H1 (cell line): ENCODE data around the gene ARHGAP22. TPM values are rescaled to one million over a fixed set of nuclear protein-coding genes. Genes with fewer than 3 reads are reported as not detected.

Experiments used
- CBX5 ChIP-seq: fragments of 300-800, 300-1000 bp; sonication (generic); IDR thresholded peaks from 2 replicates; pipeline ENCODE4 v1.7.1; 2016; ENCODE audit warnings: antibody characterized with exemption, low read length, low read depth
- E2F6 ChIP-seq: IDR thresholded peaks from 2 replicates; pipeline ENCODE4 v1.6.1; 2012; ENCODE audit warnings: inconsistent platforms
- HDAC6 ChIP-seq: IDR thresholded peaks from one replicate; pipeline ENCODE4 v1.7.1; 2012; ENCODE audit warnings: low read depth, mild to moderate bottlenecking, inconsistent platforms, low read length, moderate library complexity
- KDM4A ChIP-seq: IDR thresholded peaks from one replicate; pipeline ENCODE4 v1.7.1; 2012; ENCODE audit warnings: low read depth, mild to moderate bottlenecking, moderate library complexity, low read length, inconsistent platforms; ENCODE audit not compliant: severe bottlenecking
- POLR2A ChIP-seq, 2 experiments: IDR thresholded peaks; 1 replicate in 1 of 2; 2 replicates in 1 of 2; pipeline ENCODE4 v1.6.1; 2011; ENCODE audit warnings: low read depth in 2 of 2, low read length in 2 of 2, mild to moderate bottlenecking in 2 of 2; ENCODE audit errors: control extremely low read depth in 1 of 2
- POLR2AphosphoS5 ChIP-seq: IDR thresholded peaks from 2 replicates; pipeline ENCODE4 v1.6.1; 2011; ENCODE audit warnings: low read depth, low read length
- RXRA ChIP-seq: IDR thresholded peaks from 2 replicates; pipeline ENCODE4 v1.6.1; 2011; ENCODE audit warnings: low read depth, mild to moderate bottlenecking, low read length, moderate library complexity; ENCODE audit not compliant: insufficient read depth
- SP1 ChIP-seq: IDR thresholded peaks from 2 replicates; pipeline ENCODE4 v1.6.1; 2011; ENCODE audit warnings: low read depth, low read length
- polyA plus RNA-seq, 7 experiments: library from polyadenylated mRNA; depleted of rRNA in 3 of 7; stranded (reverse) in 5 of 7; unstranded in 2 of 7; fragments of >200 nt in 5 of 7; fragments of 200-250 nt in 2 of 7; gene quantifications; 1 replicate in 5 of 7; 2 replicates in 1 of 7; 4 replicates in 1 of 7; pipeline versions ENCODE4 v1.2.1 to v1.2.3, GENCODE V29; 2011 to 2013; ENCODE audit warnings: missing spikeins in 2 of 7, mixed read lengths in 2 of 7
- total RNA-seq: library from RNA; stranded (reverse); fragmentation: NEBNext Ultra II Directional; extraction: Animal tissue kit (Norgen Biotek cat#: 25700); gene quantifications from 2 replicates; pipeline ENCODE4 v1.2.1, GENCODE V29; 2021

ARHGAP22 gene
- total and polyA plus RNA-seq, 2 of the 8 experiments (the other 6 are each of a cell fraction or from before 2014, with no cell fraction given), result 3.6 to 11.2 TPM

- TF ChIP-seq SP1 (no peak), POLR2AphosphoS5 (no peak), KDM4A (no peak), RXRA (no peak), CBX5 (no peak), E2F6 (no peak), POLR2A (IDR thresholded peaks at IDR 0.05; ENCODE audit: control extremely low read depth in 1 of 2, low read depth in 2 of 2, low read length in 2 of 2) (no peak), HDAC6 (no peak)
Measured at GRCh38 chr10:48632166-48632565, 27.3 kb upstream of the ARHGAP22 start (continued).
